DND-41 (cell line): ENCODE measurements around the gene RADIL.

Experiments used
- ATAC-seq: fragments of 200-7000 bp; cut with Tn5 transposase; 3 replicates; pipeline ENCODE4 v1.9.1; 2021; ENCODE audit warnings: low read depth; ENCODE audit not compliant: insufficient read depth
- DNase-seq: peaks from one replicate; pipeline ENCODE4 v3.0.0-alpha.2; 2020
- H2AFZ ChIP-seq: 2 replicates; pipeline ENCODE4 v1.6.0; 2012; ENCODE audit warnings: low read depth, low read length
- H3K27ac ChIP-seq: 2 replicates; pipeline ENCODE4 v1.5.1; 2012; ENCODE audit warnings: low read length, inconsistent platforms
- H3K27me3 ChIP-seq: fragments of 200-600 bp; sonication (generic); 2 replicates; pipeline ENCODE4 v1.6.0; 2012; ENCODE audit warnings: low read length, mild to moderate bottlenecking, inconsistent platforms; ENCODE audit not compliant: insufficient read depth, poor library complexity
- H3K36me3 ChIP-seq: 2 replicates; pipeline ENCODE4 v1.5.1; 2012; ENCODE audit warnings: low read length, inconsistent platforms; ENCODE audit not compliant: insufficient read depth
- H3K4me1 ChIP-seq: 2 replicates; pipeline ENCODE4 v1.5.1; 2012; ENCODE audit warnings: mild to moderate bottlenecking, low read length; ENCODE audit not compliant: insufficient read depth
- H3K4me2 ChIP-seq: 2 replicates; pipeline ENCODE4 v1.6.0; 2012; ENCODE audit warnings: mild to moderate bottlenecking, moderate library complexity, low read length, inconsistent platforms; ENCODE audit not compliant: insufficient read depth
- H3K4me3 ChIP-seq, 2 experiments: fragments of 200-600 bp in 1 of 2; shearing (Covaris generic) in 1 of 2; 2 replicates each; pipeline ENCODE4 v1.5.1; 2012 to 2016; ENCODE audit warnings: inconsistent platforms in 2 of 2, low read length in 2 of 2, mild to moderate bottlenecking in 2 of 2, low read depth in 1 of 2, moderate library complexity in 1 of 2
- H3K79me2 ChIP-seq: 2 replicates; pipeline ENCODE4 v1.6.0; 2012; ENCODE audit warnings: low read length, inconsistent platforms; ENCODE audit not compliant: insufficient read depth
- H3K9ac ChIP-seq: 2 replicates; pipeline ENCODE4 v1.6.0; 2012; ENCODE audit warnings: low read depth, mild to moderate bottlenecking, inconsistent platforms, low read length, moderate library complexity
- H3K9me3 ChIP-seq: 2 replicates; pipeline ENCODE4 v1.5.1; 2012; ENCODE audit warnings: low read length, moderate library complexity, mild to moderate bottlenecking, inconsistent platforms; ENCODE audit not compliant: insufficient read depth, severe bottlenecking
- H4K20me1 ChIP-seq: 2 replicates; pipeline ENCODE4 v1.6.0; 2012; ENCODE audit warnings: low read length; ENCODE audit not compliant: insufficient read depth
- EZH2 ChIP-seq: IDR thresholded peaks from 3 replicates; pipeline ENCODE4 v1.6.1; 2012; ENCODE audit warnings: borderline replicate concordance, low read depth, mild to moderate bottlenecking, moderate library complexity, low read length, inconsistent platforms; ENCODE audit not compliant: severe bottlenecking
- TF ChIP-seq, protein P1 (sequence below): IDR thresholded peaks from 2 replicates; pipeline ENCODE4 v1.5.1; 2012; ENCODE audit warnings: borderline replicate concordance, low read length, moderate library complexity, mild to moderate bottlenecking; ENCODE audit not compliant: poor library complexity, severe bottlenecking; ENCODE audit errors: extremely low read depth

Gene RADIL

DNA sequence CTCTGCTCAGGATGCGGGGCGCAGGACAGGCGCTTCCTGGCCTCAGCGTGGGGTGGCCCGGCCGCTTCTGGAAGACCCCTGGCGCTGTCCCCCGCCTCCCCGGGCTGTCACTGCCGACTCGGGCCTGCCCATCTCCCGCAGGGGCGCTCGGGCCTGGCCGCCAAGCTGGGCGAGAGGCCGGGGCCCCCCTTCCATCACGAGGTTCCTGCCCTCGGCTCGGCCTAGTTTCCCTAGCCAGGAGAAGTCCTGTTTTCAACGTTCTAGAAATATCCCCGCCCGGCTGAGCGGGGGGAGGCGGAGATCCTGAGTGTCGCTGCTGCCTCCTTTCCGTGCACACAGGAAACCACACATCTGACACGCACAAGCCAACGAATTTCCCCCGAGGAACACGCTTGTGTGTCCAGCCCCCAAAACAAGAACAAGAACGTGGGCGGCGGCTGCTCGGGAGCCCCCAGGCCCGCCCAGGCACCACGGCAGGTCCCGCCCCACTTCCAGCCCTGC, 74.4 kb downstream of the RADIL start:
- H3K9me3 ChIP-seq = no peaks in the 10 kb centered on the region
- H3K9ac ChIP-seq = no peak overlapping the region
- ATAC-seq = 0 out of 3 replicates have a peak, but pooled peaks have one; percentile 24
- no peak overlapping the region for H3K4me3 ChIP-seq
- no peaks in the 10 kb centered on the region for H3K36me3 ChIP-seq
- TF ChIP-seq, protein P1, sequence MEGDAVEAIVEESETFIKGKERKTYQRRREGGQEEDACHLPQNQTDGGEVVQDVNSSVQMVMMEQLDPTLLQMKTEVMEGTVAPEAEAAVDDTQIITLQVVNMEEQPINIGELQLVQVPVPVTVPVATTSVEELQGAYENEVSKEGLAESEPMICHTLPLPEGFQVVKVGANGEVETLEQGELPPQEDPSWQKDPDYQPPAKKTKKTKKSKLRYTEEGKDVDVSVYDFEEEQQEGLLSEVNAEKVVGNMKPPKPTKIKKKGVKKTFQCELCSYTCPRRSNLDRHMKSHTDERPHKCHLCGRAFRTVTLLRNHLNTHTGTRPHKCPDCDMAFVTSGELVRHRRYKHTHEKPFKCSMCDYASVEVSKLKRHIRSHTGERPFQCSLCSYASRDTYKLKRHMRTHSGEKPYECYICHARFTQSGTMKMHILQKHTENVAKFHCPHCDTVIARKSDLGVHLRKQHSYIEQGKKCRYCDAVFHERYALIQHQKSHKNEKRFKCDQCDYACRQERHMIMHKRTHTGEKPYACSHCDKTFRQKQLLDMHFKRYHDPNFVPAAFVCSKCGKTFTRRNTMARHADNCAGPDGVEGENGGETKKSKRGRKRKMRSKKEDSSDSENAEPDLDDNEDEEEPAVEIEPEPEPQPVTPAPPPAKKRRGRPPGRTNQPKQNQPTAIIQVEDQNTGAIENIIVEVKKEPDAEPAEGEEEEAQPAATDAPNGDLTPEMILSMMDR = no peak
- no peak for DNase-seq
- H3K4me1 ChIP-seq = no peaks in the 10 kb centered on the region
- H2AFZ ChIP-seq = no peak overlapping the region
- no peaks in the 10 kb centered on the region for H4K20me1 ChIP-seq
- H3K79me2 ChIP-seq = no peaks in the 10 kb centered on the region
- H3K4me2 ChIP-seq = no peak overlapping the region
- no peaks in the 10 kb centered on the region for H3K27me3 ChIP-seq
- no peak overlapping the region for H3K27ac ChIP-seq

DNA sequence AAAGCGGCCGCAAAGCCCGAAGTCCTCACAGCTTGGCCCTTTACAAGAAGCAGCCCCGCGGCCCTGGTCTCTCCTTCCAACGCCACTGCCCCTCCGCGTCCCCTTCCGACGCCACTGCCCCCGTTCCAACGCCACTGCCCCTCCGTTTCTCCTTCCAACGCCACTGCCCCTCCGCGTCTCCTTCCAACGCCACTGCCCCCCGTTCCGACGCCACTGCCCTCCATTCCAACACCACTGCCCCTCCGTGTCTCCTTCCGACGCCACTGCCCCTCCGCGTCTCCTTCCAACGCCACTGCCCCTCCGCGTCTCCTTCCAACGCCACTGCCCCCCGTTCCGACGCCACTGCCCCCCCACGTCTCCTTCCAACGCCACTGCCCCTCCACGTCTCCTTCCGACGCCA, 75.0 kb downstream of the RADIL start:
- Histone ChIP-seq H3K4me2 (no peak overlapping the region), H3K9ac (no peak overlapping the region), H3K79me2 (no peaks in the 10 kb centered on the region), H3K4me1 (no peaks in the 10 kb centered on the region), H3K36me3 (no peaks in the 10 kb centered on the region), H2AFZ (no peak overlapping the region), H3K27ac (no peak overlapping the region), H3K9me3 (no peaks in the 10 kb centered on the region), H4K20me1 (no peaks in the 10 kb centered on the region), H3K27me3 (no peaks in the 10 kb centered on the region), H3K4me3 (no peak overlapping the region)
- TF ChIP-seq, protein P1 = no peak
- no peak for TF ChIP-seq EZH2
- DNase-seq = no peak
- ATAC-seq = no peak

DNA sequence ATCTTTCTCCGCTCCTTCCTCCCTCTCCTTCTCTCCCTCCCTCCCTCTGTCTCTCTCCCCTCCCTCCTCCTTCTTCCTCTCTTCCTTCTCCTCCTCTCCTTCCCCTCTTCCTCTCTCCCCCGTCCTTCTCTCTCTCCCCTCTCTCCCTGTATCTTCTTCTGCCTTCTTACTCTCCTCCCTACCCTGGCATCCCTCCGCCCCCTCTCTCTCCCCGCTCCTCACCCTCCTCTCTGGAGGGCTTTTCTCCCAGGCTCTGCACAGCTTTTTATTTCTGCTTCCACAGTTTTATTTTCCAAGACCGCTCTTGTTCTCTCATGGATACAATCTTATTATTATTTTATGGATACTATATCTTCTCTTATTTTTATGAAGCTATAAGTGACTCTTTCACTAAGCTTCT, 75.5 kb downstream of the RADIL start:
- no peaks in the 10 kb centered on the region for H3K9me3 ChIP-seq
- H3K9ac ChIP-seq = no peak overlapping the region
- no peaks in the 10 kb centered on the region for H3K36me3 ChIP-seq
- DNase-seq = no peak
- H3K4me2 ChIP-seq = no peak overlapping the region
- TF ChIP-seq EZH2 = no peak
- TF ChIP-seq, protein P1 = no peak
- H3K4me1 ChIP-seq = no peaks in the 10 kb centered on the region
- H3K27me3 ChIP-seq = no peaks in the 10 kb centered on the region
- no peak overlapping the region for H3K4me3 ChIP-seq
- H3K79me2 ChIP-seq = no peaks in the 10 kb centered on the region
- no peak overlapping the region for H2AFZ ChIP-seq
- ATAC-seq = no peak
- H3K27ac ChIP-seq = no peak overlapping the region
- H4K20me1 ChIP-seq = no peaks in the 10 kb centered on the region

DNA sequence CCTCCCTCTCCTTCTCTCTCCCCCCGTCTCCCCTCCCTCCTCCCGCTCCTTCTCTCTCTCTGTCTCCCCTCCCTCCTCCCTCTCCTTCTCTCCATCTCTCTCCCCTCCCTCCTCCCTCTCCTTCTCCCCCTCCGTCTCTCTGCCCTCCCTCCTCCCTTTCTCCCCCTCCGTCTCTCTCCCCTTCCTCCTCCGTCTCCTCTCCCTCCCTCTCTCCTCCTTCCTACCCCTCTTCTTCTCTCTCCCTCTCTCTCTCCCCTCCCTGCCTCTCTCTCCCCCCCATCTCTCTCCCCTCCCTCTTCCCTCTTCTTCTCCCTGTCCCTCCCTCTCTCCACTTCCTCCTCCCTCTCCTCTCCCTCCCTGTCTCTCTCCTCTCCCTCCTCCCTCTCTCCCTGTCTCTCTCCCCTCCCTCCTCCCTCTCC, 75.9 kb downstream of the RADIL start:
- no peaks in the 10 kb centered on the region for H3K4me1 ChIP-seq
- H2AFZ ChIP-seq = no peak overlapping the region
- H3K79me2 ChIP-seq = no peaks in the 10 kb centered on the region
- DNase-seq (no peak), ATAC-seq (no peak)
- H3K27ac ChIP-seq = no peak overlapping the region
- H3K36me3 ChIP-seq = no peaks in the 10 kb centered on the region
- H3K27me3 ChIP-seq = no peaks in the 10 kb centered on the region
- no peak overlapping the region for H3K9ac ChIP-seq
- no peaks in the 10 kb centered on the region for H4K20me1 ChIP-seq
- no peak overlapping the region for H3K4me2 ChIP-seq
- no peak overlapping the region for H3K4me3 ChIP-seq
- TF ChIP-seq, protein P1 = no peak
- no peak for TF ChIP-seq EZH2
- H3K9me3 ChIP-seq = no peaks in the 10 kb centered on the region
